Raji (cell line): ENCODE data around the gene UBE2S.

Experiments used
- POLR2A ChIP-seq: IDR thresholded peaks from 2 replicates; pipeline ENCODE4 v1.6.1; 2011; ENCODE audit warnings: low read depth, low read length, control low read depth; ENCODE audit not compliant: insufficient read depth

Gene UBE2S

DNA sequence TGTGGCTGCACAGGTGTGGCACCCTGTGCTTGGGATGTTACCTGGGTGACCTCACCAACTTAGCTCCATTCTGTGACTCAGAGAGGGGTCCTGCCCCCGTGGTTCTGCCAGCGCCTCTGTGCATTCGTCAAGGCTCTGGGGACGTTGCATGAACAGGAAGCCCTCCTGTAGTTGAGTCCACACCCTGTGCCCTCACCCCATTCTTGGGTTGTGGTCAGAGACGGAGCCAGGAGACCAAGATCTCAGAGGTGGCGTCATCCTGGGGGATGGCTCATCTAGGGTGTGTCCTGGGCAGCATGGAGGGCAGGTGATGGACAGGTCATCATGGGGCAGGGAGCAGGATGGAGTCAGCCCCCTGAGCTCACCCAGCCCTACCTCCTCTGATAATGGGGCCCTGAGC is 55.5 kb downstream of the UBE2S start:
- no peak for TF ChIP-seq POLR2A

DNA sequence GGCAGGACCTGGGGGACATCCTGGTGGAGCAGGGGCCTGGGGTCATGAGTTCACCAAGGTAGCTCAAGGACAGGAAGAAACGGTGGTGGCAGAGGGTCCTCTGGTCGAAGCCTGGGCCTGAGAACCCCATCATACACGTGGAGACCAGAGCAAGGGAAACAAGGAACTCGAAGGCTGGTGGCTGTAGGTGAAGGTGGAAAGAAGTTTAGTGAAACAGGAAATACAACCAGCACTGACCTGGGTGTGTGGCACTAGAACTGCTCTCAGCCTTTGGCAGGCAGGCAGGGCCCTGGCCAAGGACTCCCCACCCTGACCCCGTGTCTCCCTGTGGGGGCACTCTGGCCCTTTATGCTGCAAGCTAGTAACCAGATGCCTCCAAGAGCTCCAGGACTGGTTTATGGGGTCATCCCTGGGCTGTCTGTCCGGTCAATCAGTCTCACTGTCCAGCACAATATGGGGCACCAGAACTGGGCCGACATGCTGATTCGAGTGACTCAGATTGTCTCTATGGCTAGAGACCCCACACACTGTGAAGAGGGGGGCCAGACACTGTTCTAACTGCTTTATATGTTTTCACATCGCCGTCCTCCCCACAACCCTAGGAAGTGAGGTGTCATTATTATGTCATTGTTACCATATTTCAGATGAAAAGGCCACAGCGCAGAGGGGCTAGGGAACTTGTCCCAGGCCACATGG is 56.8 kb downstream of the UBE2S start:
- no peak for TF ChIP-seq POLR2A
